GM19035 (cell line): ENCODE results near the gene TNNT2.

Experiments
- ATAC-seq: cut with Tn5 transposase; IDR thresholded peaks from one replicate; pipeline ENCODE4 v1.9.1; 2021; ENCODE audit not compliant: unreplicated experiment

Gene TNNT2

DNA sequence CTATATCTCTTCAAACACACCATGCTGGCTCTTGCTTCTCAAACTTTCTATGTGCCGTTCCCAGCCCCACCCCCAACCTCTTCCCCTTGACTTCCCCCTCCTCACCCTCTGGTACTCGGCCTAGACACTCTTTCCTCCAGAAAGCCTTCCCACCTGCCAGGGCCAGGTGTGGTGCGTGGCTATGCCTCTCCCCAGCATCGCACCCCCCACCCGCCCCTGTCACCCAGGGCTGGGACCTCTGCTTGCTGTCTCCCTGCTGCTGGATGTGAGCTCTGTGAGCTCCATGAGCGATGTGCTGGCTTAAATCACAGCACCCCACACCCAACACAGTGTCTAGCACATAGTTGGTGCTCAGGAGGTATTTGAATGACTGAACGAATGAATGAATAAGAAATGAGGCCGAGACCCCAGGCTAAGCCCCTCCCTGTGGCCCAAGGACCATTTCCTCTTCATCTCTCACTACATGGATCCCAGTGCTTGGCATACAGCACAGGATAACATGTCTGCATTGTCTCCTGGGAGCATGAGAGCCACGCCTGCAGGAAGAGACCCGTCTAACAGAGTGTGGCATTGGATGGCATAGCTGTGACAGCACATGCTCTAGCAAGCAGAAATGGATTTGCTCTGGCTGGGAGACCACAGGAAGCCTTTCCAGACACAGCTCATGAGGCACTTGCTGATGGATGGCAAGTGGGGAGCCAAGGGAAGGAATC, 19.7 kb downstream of the TNNT2 start:
- ATAC-seq, result no peak

DNA sequence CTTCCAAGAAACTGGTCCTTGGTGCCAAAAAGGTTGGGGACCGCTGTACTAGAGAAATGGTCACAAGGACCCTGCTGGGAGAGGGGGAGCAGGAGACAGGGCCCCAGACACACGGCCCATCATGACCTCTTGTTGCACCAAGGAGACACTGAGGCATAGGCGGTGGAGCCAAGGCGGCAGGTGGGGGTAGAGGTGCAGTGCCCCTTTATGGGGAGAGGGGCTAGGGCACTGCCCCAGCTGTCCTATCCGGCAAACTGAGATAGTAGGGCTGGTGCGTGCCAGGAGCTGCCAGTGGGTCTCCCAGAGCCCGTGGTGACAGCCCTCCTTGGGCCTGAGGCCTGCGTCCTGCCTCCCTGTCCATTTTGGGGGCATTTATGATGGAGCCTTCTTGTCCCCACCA, 20.3 kb downstream of the TNNT2 start:
- ATAC-seq, result no peak

GRCh38 chr1:201356701-201357100, 20.8 kb downstream of the TNNT2 start:
- no peak for ATAC-seq

- no peak for ATAC-seq
Observed at GRCh38 chr1:201356236-201356635, 21.2 kb downstream of the TNNT2 start.

GRCh38 chr1:201355471-201355870, 22.0 kb downstream of the TNNT2 start:
- ATAC-seq, result no peak

GRCh38 chr1:201354901-201355295, 22.6 kb downstream of the TNNT2 start:
- no peak for ATAC-seq

GRCh38 chr1:201354151-201354900, 23.2 kb downstream of the TNNT2 start:
- ATAC-seq, result no peak

DNA sequence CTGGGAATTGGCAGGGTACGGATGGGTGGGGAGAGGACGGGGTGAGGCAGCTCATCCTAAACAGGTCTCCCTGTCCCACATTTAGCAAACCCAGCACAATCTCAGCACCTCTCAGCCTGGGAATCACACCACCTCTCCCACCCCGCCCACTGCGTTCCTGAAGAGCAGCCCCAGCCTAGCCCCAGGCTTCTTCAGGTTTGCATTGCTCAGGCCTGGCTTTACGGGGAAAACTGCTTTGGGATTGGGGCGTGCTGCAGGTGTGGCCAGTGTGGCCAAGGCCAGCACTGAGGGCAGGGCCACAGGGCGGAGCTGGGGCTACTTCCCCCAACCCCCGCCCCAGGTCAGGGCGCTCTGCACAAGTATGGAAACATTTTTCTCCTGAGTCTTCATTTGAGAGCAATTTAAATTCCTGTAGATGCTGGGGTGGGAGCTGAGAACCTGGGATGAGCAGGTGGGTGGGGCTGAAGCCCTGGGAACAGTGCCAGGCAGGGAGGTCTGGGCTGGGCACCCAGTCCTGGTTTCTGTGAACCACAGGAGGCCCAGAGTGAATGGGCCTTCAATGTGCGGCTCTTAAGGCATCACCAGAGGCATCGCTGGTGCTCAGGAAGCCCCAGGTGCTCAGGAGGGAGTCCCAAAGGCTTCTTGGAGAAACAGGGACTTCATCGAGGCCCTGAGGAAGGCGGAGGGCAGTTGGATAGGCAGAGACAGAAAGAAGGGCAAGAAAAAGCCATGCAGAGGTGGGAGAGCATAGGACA, 24.1 kb downstream of the TNNT2 start:
- ATAC-seq, result no peak

DNA sequence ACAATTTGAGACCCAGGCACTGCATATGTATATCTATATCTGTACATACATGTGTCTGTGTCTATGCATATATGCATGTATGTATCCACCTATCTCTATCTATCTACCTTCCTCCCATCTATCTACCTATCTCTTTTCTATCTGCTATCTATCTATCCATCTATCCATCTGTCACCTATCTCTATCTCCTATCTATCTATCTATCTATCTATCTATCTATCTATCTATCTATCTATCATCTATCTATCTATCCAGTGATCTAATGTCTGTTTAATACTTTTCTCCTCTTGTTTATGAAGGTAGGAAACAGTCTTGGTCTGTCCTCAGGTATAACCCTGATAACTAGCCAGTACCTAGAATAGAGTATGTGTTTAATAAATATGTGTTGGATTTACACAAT, 25.9 kb downstream of the TNNT2 start:
- no peak for ATAC-seq

GRCh38 chr1:201350884-201351283, 26.6 kb downstream of the TNNT2 start:
- ATAC-seq, result no peak

- ATAC-seq, result no peak
Observed at GRCh38 chr1:201350361-201350725, 27.1 kb downstream of the TNNT2 start.

GRCh38 chr1:201349092-201349491, 28.4 kb downstream of the TNNT2 start:
- no peak for ATAC-seq

GRCh38 chr1:201348211-201348566, 29.3 kb downstream of the TNNT2 start:
- no peak for ATAC-seq

DNA sequence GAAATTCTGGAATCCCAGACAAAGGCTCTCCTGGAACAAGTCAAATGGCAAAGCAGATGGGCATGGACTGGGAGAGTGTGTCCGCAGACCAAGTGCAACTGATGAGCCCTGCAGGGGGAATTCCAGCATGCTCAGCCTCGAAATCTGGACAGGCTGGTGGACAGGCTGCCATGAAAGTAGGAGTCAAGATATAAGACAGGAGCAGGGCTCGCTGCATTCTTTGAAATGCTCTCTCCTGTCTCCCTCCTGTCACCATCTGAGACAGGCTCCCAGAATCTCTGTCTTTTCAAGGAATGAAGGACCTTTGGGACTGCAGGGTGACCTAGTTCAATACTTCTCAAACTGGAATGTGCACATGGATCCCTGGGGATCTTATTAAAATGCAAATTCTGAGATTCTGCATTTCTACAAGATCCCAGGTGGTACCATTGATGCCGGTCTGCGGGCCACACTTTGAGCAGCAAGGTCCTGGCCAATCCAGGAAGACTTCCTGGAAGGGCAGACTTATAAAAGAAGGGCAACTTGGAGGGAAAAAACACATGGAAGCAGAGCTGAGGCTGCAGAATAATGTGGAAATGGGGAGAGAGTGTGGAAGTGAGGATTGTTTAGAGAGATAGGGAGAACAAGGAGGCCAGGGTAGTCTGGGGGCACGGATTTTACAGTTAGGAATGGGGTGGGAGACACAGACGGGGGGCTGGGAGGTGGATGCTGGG, 29.8 kb downstream of the TNNT2 start:
- no peak for ATAC-seq

DNA sequence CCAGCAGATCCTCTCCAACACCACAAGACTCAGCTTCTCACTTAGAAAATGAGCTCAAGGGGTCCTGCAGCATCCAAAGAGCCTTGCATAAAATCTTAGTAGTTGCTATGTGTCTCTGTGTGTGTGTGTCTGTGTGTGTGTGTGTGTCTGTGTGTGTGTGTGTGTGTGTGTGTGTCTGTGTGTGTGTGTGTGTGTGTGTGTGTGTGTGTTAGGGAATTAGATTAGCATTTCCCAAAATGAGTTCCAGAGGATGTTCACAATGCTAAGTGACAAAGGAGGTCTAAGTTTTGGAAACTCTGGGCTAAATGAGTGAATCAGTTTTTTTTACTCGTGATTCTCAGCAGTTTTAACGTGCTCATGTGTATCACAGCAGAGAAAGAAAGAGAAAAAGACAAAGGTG, 30.5 kb downstream of the TNNT2 start:
- ATAC-seq, result no peak

- ATAC-seq, result no peak
Observed at GRCh38 chr1:201346337-201346939, 31.0 kb downstream of the TNNT2 start.

DNA sequence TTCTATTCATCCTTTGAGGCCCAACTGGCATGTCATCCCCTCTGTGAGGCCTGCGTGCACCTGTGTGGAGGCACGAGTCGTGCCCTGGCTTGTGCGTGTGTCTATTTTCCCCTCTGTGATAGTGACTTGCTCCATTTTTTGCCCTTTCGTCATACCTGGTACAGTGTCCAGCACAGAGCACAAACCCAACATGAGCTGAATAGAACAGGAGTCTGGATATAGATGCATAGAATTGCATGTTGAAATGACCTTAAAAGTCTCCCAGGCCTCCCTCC, 32.5 kb downstream of the TNNT2 start:
- no peak for ATAC-seq

DNA sequence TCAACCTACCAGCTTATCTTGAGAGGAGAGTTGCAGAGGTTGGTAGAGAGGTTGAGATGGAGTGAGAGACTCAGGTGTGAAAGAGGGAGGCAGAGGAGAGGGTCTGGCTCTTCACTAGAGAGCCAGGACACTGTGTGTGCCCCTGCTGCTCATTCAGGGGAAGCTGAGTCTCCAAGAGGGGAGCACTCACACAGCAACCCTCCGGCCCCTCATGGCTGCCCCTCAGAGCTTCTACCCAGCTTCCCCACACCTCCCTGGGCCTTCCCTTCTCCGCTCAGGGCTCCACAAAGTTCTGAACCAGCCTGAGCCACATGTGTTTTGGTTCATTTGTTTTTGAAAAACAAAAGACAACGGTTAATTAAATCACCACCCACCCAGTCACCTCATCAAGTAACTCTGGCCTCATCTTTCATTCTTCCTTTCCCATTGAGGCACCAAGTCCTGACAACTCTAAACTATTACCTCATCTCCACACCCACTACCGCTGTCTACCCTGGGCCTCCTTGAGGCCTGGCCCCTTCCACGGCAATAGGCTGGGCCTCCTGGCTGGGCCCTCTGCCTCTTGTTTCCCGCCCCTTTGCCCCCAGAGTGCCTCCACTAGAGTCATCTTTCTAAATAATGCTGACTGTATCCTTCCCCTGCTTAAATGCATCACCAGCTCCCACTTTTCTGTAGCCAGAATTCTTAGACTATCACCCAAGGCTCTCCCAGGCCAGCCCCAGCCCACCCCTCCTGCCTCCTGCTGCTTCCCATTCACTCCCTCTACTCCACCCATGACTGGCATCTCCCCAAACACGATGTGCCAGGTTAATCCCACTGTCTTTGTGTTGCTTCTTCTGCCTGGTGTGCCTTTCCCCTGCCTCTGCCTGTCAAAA, 33.0 kb downstream of the TNNT2 start:
- ATAC-seq, result no peak

DNA sequence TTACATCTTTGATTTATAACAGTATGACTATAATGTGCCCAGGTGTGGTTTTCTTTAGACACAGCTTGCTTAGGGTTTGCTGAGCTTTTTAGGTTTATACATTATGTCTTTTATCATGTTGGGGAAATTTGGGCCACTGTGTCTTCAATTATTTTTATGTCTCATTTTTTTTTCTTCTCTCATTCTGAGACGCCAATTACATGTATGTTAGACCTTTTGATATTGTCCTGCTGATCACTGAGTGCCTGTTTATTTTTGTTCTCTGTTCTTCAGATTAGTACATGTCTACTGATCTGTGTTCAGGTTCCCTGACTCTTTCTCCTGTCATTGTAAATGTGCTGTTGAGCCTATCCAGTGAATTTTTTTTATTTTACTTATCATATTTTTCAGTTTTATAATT, 36.1 kb downstream of the TNNT2 start:
- no peak for ATAC-seq

GRCh38 chr1:201336711-201337450, 40.6 kb downstream of the TNNT2 start:
- ATAC-seq, result no peak
